Lower leg skin (tissue), 3 donors: ENCODE results near the gene CDSN.

Source experiments
- CTCF ChIP-seq, 3 donors: fragments of 450-650 bp; IDR thresholded peaks; one replicate each; pipeline ENCODE4 v1.5.1; 2016; ENCODE audit warnings: antibody characterized with exemption in 3 of 3, mild to moderate bottlenecking in 3 of 3, moderate library complexity in 2 of 3
- POLR2A ChIP-seq, 2 donors: fragments of 450-650 bp; IDR thresholded peaks; one replicate each; pipeline ENCODE4 v1.6.1; 2016 to 2017; ENCODE audit warnings: antibody characterized with exemption in 2 of 2, mild to moderate bottlenecking in 1 of 2, moderate library complexity in 1 of 2

- TF ChIP-seq CTCF (IDR thresholded peaks at IDR 0.05) (no peak), POLR2A (IDR thresholded peaks at IDR 0.05) (no peak)
Observed at GRCh38 chr6:31113861-31114540, 6.2 kb downstream of the CDSN start.
